ENCODE measurements around the gene PTGDS.

PTGDS gene

DNA sequence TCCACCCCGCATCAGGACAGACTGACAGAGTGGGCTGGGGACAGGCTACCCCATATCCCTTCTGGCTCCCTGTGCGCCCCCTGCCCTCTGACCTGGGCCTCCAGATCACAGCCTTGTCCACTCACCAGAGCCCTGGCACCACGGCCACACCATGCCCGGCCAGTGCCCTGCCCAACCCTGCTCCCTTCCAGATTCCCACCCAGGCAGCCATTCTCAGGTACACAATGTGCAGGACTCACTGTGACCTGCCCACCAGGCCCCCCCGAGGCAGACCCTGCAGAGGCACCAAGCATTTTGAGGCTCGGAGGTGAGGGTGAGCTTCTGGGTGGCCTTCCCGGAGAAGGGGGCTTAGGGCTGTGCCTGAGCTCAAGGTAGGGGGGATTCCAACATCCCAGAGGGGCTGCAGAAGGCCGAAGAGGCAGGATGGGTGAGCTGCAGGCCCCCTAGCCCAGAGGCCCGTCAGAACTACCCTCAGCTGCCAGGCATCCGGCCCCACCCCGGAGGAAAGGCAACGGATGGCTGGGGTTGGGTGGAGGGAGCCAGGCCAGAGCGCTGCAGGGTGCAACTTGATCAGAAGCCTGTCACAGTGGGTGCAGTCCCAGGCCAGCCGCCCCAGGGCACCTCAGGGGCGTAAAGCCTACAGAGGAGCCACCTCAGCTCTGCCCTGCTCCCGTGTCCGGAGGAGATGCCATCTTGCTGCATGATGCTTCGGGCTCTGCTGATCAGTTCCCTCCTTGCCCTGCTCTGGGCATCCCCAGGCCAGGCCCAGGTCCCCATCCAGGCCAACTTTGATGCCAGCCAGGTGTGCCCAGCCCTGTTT lies 5.1 kb downstream of the PTGDS start, which contains the start of gene LCNL1:
TSS of gene LCNL1 (plus strand) at position 762 of the 820 bp plus-strand sequence. CDS start 594 bp downstream, outside the sequence.
- no peak for ATAC-seq
- no peak for TF ChIP-seq ISL1 (CRISPR knock-in tag; IDR thresholded peaks at IDR 0.05)
- TF ChIP-seq ZFP30 (CRISPR knock-in tag; IDR thresholded peaks at IDR 0.05), result no peak
- TF ChIP-seq ARNTL (CRISPR knock-in tag; IDR thresholded peaks at IDR 0.05; ENCODE audit: borderline replicate concordance, low read depth), result no peak
- TF ChIP-seq TOX (CRISPR knock-in tag; IDR thresholded peaks at IDR 0.05; ENCODE audit: borderline replicate concordance), result no peak
- TF ChIP-seq TCF4 (CRISPR knock-in tag; IDR thresholded peaks at IDR 0.05; ENCODE audit: borderline replicate concordance), result no peak
- no peak for TF ChIP-seq ZNF70 (CRISPR knock-in tag; IDR thresholded peaks at IDR 0.05)
- TF ChIP-seq, protein P1, sequence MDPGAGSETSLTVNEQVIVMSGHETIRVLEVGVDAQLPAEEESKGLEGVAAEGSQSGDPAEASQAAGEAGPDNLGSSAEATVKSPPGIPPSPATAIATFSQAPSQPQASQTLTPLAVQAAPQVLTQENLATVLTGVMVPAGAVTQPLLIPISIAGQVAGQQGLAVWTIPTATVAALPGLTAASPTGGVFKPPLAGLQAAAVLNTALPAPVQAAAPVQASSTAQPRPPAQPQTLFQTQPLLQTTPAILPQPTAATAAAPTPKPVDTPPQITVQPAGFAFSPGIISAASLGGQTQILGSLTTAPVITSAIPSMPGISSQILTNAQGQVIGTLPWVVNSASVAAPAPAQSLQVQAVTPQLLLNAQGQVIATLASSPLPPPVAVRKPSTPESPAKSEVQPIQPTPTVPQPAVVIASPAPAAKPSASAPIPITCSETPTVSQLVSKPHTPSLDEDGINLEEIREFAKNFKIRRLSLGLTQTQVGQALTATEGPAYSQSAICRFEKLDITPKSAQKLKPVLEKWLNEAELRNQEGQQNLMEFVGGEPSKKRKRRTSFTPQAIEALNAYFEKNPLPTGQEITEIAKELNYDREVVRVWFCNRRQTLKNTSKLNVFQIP (CRISPR knock-in tag; IDR thresholded peaks at IDR 0.05; ENCODE audit: borderline replicate concordance, low read depth), result no peak
- no peak for TF ChIP-seq ZC3H10 (CRISPR knock-in tag; IDR thresholded peaks at IDR 0.05)
- no peak for TF ChIP-seq CREB5 (CRISPR knock-in tag; IDR thresholded peaks at IDR 0.05; ENCODE audit: low read depth)
- no peak for TF ChIP-seq GLIS3 (CRISPR knock-in tag; IDR thresholded peaks at IDR 0.05)
- TF ChIP-seq BACH2 (CRISPR knock-in tag; IDR thresholded peaks at IDR 0.05; ENCODE audit: borderline replicate concordance), result no peak
- TF ChIP-seq OSR1 (CRISPR knock-in tag; IDR thresholded peaks at IDR 0.05), result no peak
- TF ChIP-seq ESRRG (CRISPR knock-in tag; IDR thresholded peaks at IDR 0.05), result no peak
- TF ChIP-seq ZNF565 (CRISPR knock-in tag; conservative IDR thresholded peaks at IDR 0.05; ENCODE audit: low read depth), result no peak
- no peak for TF ChIP-seq ZFP3 (CRISPR knock-in tag; IDR thresholded peaks at IDR 0.05)
- TF ChIP-seq, protein P2, sequence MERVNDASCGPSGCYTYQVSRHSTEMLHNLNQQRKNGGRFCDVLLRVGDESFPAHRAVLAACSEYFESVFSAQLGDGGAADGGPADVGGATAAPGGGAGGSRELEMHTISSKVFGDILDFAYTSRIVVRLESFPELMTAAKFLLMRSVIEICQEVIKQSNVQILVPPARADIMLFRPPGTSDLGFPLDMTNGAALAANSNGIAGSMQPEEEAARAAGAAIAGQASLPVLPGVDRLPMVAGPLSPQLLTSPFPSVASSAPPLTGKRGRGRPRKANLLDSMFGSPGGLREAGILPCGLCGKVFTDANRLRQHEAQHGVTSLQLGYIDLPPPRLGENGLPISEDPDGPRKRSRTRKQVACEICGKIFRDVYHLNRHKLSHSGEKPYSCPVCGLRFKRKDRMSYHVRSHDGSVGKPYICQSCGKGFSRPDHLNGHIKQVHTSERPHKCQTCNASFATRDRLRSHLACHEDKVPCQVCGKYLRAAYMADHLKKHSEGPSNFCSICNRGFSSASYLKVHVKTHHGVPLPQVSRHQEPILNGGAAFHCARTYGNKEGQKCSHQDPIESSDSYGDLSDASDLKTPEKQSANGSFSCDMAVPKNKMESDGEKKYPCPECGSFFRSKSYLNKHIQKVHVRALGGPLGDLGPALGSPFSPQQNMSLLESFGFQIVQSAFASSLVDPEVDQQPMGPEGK (CRISPR knock-in tag; IDR thresholded peaks at IDR 0.05; ENCODE audit: borderline replicate concordance), result no peak
- no peak for TF ChIP-seq ZNF8 (CRISPR knock-in tag; IDR thresholded peaks at IDR 0.05)

GRCh38 chr9:136983167-136983566 lies 5.9 kb downstream of the PTGDS start:
- no peak for ATAC-seq
- TF ChIP-seq, protein P3, sequence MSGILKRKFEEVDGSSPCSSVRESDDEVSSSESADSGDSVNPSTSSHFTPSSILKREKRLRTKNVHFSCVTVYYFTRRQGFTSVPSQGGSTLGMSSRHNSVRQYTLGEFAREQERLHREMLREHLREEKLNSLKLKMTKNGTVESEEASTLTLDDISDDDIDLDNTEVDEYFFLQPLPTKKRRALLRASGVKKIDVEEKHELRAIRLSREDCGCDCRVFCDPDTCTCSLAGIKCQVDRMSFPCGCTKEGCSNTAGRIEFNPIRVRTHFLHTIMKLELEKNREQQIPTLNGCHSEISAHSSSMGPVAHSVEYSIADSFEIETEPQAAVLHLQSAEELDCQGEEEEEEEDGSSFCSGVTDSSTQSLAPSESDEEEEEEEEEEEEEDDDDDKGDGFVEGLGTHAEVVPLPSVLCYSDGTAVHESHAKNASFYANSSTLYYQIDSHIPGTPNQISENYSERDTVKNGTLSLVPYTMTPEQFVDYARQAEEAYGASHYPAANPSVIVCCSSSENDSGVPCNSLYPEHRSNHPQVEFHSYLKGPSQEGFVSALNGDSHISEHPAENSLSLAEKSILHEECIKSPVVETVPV (CRISPR knock-in tag; IDR thresholded peaks at IDR 0.05), result no peak
- no peak for TF ChIP-seq ZNF8 (CRISPR knock-in tag; IDR thresholded peaks at IDR 0.05)
- TF ChIP-seq ZFP30 (CRISPR knock-in tag; IDR thresholded peaks at IDR 0.05), result no peak
- TF ChIP-seq BACH2 (CRISPR knock-in tag; IDR thresholded peaks at IDR 0.05; ENCODE audit: borderline replicate concordance), result no peak
- no peak for TF ChIP-seq RARB (CRISPR knock-in tag; IDR thresholded peaks at IDR 0.05)
- TF ChIP-seq, protein P1 (CRISPR knock-in tag; IDR thresholded peaks at IDR 0.05; ENCODE audit: borderline replicate concordance, low read depth), result no peak
- TF ChIP-seq SNAI2 (CRISPR knock-in tag; IDR thresholded peaks at IDR 0.05), result no peak
- no peak for TF ChIP-seq CSDC2 (CRISPR knock-in tag; IDR thresholded peaks at IDR 0.05)
- TF ChIP-seq GLIS3 (CRISPR knock-in tag; IDR thresholded peaks at IDR 0.05), result no peak
- TF ChIP-seq ESRRG (CRISPR knock-in tag; IDR thresholded peaks at IDR 0.05), result no peak
- no peak for TF ChIP-seq TOX (CRISPR knock-in tag; IDR thresholded peaks at IDR 0.05; ENCODE audit: borderline replicate concordance)
- TF ChIP-seq ZC3H10 (CRISPR knock-in tag; IDR thresholded peaks at IDR 0.05), result no peak
- no peak for TF ChIP-seq ARNTL (CRISPR knock-in tag; IDR thresholded peaks at IDR 0.05; ENCODE audit: borderline replicate concordance, low read depth)
- TF ChIP-seq, protein P4, sequence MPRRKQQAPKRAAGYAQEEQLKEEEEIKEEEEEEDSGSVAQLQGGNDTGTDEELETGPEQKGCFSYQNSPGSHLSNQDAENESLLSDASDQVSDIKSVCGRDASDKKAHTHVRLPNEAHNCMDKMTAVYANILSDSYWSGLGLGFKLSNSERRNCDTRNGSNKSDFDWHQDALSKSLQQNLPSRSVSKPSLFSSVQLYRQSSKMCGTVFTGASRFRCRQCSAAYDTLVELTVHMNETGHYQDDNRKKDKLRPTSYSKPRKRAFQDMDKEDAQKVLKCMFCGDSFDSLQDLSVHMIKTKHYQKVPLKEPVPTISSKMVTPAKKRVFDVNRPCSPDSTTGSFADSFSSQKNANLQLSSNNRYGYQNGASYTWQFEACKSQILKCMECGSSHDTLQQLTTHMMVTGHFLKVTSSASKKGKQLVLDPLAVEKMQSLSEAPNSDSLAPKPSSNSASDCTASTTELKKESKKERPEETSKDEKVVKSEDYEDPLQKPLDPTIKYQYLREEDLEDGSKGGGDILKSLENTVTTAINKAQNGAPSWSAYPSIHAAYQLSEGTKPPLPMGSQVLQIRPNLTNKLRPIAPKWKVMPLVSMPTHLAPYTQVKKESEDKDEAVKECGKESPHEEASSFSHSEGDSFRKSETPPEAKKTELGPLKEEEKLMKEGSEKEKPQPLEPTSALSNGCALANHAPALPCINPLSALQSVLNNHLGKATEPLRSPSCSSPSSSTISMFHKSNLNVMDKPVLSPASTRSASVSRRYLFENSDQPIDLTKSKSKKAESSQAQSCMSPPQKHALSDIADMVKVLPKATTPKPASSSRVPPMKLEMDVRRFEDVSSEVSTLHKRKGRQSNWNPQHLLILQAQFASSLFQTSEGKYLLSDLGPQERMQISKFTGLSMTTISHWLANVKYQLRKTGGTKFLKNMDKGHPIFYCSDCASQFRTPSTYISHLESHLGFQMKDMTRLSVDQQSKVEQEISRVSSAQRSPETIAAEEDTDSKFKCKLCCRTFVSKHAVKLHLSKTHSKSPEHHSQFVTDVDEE (CRISPR knock-in tag; IDR thresholded peaks at IDR 0.05), result no peak
- TF ChIP-seq ZNF70 (CRISPR knock-in tag; IDR thresholded peaks at IDR 0.05), result no peak
- TF ChIP-seq OSR1 (CRISPR knock-in tag; IDR thresholded peaks at IDR 0.05), result no peak
- TF ChIP-seq CREB5 (CRISPR knock-in tag; IDR thresholded peaks at IDR 0.05; ENCODE audit: low read depth), result no peak

Measured in SK-N-SH treated with all-trans-retinoic acid at 6 μM for 48 hours (cell line).